ENCODE data around the gene HES6.

DNA sequence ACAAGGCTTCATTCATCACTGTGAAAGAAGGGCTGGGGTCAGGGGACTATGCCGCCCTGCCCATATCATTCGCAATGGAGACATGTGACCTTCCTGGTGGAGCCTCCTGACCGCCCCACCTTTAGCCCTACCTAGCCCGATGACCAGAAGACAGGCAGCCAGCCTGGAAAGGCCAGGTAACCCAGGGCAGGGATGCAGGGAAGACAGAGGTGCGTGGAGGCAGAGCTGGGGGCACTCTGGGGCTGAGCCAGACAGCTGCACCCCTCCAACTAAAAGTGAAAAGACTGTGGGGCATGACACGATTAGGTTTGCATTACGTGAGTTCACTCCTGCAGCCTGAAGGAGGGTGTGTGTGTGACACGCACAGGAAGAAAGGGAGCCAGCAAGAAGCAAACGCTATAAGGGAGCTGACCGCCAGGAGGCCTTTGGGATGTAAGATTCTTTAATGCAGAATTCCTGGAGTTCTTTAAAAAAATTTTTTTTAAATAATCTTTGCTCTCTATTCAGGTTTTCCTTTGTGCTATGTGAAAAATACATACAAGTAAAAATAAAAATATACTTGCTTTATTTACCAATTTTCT is 3.7 kb upstream of the HES6 start:
- TF ChIP-seq, protein P1, sequence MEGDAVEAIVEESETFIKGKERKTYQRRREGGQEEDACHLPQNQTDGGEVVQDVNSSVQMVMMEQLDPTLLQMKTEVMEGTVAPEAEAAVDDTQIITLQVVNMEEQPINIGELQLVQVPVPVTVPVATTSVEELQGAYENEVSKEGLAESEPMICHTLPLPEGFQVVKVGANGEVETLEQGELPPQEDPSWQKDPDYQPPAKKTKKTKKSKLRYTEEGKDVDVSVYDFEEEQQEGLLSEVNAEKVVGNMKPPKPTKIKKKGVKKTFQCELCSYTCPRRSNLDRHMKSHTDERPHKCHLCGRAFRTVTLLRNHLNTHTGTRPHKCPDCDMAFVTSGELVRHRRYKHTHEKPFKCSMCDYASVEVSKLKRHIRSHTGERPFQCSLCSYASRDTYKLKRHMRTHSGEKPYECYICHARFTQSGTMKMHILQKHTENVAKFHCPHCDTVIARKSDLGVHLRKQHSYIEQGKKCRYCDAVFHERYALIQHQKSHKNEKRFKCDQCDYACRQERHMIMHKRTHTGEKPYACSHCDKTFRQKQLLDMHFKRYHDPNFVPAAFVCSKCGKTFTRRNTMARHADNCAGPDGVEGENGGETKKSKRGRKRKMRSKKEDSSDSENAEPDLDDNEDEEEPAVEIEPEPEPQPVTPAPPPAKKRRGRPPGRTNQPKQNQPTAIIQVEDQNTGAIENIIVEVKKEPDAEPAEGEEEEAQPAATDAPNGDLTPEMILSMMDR (IDR thresholded peaks at IDR 0.05; ENCODE audit: low read length) = no peak
- no peak for TF ChIP-seq EZH2 (IDR thresholded peaks at IDR 0.05; ENCODE audit: borderline replicate concordance, low read length)

Data from OCI-LY1 (cell line).